GM13977 (cell line): ENCODE results near the gene SEPTIN10.

ENCODE experiments used
- DNase-seq: peaks from one replicate; pipeline ENCODE4 v3.0.0; 2012; ENCODE audit warnings: low spot score
- in situ Hi-C: fragments of 300-500 bp; cut with MboI; formaldehyde crosslinking; loops from one replicate; pipeline ENCODE4 v1.12.0; 2022; ENCODE audit warnings: low sequenced_read_pairs, low pct_unique_long_range_greater_than_20kb, mixed read lengths, inconsistent platforms; ENCODE audit not compliant: unreplicated experiment
- TF ChIP-seq, protein P1 (sequence below): IDR thresholded peaks from 2 replicates; pipeline ENCODE4 v1.5.1; 2012; ENCODE audit warnings: mild to moderate bottlenecking, control low read depth; ENCODE audit not compliant: insufficient read depth; ENCODE audit errors: extremely low read depth, missing control alignments

SEPTIN10 gene

DNA sequence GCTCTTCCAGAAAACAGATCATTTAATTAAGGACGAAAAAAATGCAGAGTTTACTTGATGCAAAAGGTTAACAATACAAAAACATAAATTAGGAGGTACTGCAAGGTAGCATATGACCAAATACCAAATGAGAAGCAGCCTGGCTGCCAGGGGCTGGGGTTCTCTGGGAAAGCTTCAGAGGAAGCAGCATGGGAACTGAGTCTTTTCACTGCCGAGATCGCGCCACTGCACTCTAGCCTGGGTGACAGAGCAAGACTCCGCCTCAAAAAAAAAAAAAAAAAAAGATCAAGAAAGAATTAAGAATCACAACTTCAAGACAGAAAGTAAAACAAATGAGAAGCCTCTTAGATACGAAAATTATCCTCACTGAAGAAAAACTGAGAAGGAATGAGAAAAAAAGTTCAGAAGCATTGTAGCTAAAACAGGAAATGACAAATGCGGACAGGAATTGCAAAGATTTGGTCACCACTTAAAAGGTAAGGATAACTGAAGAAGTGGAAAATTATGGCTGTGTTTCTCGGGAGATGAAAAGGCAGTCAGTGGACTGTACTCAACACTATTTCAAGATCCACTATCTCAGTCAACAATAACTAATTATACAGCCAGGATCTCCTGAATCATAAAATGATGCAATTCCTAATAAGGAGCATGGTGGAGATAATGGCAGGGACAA lies 4.3 kb downstream of the SEPTIN10 start:
- in situ Hi-C loops: no loop called here
- TF ChIP-seq, protein P1, sequence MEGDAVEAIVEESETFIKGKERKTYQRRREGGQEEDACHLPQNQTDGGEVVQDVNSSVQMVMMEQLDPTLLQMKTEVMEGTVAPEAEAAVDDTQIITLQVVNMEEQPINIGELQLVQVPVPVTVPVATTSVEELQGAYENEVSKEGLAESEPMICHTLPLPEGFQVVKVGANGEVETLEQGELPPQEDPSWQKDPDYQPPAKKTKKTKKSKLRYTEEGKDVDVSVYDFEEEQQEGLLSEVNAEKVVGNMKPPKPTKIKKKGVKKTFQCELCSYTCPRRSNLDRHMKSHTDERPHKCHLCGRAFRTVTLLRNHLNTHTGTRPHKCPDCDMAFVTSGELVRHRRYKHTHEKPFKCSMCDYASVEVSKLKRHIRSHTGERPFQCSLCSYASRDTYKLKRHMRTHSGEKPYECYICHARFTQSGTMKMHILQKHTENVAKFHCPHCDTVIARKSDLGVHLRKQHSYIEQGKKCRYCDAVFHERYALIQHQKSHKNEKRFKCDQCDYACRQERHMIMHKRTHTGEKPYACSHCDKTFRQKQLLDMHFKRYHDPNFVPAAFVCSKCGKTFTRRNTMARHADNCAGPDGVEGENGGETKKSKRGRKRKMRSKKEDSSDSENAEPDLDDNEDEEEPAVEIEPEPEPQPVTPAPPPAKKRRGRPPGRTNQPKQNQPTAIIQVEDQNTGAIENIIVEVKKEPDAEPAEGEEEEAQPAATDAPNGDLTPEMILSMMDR: no peak
- DNase-seq: no peak

DNA sequence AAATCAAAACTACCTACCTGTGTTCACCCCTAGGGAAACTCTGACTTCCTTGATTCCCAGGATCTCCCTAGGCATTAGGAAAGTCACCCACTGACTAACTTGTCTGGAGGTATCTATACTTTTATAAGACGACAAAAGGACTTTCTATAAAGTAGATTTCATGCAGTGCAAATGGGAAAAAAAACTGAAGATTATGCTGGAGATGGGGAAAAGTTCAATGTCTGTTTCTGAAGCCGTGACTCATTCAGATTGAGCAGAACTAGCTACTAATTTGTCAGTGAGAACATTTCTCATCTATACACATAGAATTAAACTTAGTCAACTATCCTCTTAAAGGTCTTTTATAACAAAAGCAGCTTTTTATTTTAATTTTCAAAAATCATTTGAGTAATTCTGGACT lies 6.0 kb downstream of the SEPTIN10 start:
- TF ChIP-seq, protein P1: no peak
- in situ Hi-C loops: no loop called here
- no peak for DNase-seq

DNA sequence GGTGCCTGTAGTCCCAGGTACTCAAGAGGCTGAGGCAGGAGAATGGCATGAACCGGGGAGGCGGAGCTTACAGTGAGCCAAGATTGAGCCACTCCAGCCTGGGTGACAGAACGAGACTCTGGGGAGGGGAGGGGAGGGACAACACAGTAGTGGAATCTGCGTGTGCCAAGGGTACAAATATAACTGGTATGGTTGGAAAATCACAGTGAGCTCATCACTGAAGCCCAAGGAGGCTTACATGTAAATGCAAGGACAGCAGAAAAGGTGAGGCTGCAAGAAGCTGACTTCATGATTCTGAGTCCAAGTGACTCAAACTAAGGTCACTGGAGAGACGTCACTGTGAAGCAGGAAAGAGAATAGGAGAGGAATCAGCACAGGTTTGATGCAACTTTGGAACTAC lies 9.2 kb downstream of the SEPTIN10 start:
- in situ Hi-C loops: no loop called here
- DNase-seq: no peak
- TF ChIP-seq, protein P1: no peak

DNA sequence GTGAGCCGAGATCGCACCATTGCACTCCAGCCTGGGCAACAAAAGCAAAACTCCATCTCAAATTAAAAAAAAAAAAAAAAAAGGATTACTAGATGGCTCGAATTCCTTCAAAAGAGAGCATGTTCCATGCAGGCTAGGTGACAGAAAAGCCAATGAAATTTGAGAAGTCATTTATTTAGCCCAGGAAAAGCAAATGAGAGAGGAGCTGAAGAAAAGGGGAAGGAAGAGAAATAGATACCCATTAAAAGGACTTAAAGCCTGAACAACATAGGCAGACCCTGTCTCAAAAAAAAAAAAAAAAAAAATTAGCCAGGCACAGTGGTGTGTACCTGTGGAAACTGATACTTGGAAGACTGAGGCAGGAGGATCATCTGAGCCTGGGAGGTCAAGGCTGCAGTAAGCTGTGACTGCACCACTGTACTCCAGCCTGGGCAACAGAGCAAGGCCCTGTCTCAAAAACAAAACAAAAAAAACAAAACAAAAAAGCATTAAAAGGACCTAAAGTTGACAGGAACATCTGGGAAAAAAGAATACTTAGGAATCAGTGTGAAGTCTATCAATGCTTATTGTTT lies 11.1 kb downstream of the SEPTIN10 start:
- in situ Hi-C loops: no loop called here
- TF ChIP-seq, protein P1: no peak
- no peak for DNase-seq

DNA sequence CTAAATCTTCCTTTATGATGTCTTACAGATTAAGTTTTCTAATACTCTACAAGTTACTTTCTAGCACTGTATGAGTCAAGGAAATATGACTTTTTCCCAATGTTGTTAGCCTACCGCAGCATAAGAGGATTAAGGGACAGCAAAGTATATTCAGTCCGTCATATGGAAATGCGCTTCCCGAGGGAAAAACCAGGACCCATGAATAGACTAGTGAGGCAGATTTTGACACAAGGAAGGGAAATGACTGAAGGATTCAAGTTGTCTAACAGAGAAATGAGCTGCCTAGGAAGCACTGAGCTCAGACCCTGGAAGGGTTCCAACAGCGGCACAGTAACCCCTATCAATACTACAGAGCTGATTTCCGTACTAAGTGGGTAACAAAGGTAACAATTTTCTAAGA lies 12.0 kb downstream of the SEPTIN10 start:
- TF ChIP-seq, protein P1: no peak
- in situ Hi-C loops: no loop called here
- no peak for DNase-seq

DNA sequence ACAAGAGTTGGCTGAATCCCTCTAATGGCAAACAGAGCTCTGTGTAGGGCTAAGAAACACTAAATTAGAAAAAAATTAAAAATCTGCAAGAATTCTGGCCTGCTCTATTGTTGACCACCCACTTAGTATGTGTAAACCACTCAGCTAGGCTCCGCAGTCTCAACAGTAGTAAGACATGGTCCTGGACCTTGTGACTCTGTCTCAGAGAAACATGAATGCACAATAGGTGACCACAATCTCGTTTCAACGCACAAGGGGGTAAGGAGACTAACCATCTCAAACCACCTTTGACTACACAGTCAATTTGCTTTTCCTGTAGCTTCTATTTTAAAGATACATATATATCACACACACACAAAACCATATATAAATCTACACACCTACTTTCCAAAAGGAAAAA lies 16.5 kb downstream of the SEPTIN10 start:
- TF ChIP-seq, protein P1: no peak
- no peak for DNase-seq
- in situ Hi-C loops: no loop called here

DNA sequence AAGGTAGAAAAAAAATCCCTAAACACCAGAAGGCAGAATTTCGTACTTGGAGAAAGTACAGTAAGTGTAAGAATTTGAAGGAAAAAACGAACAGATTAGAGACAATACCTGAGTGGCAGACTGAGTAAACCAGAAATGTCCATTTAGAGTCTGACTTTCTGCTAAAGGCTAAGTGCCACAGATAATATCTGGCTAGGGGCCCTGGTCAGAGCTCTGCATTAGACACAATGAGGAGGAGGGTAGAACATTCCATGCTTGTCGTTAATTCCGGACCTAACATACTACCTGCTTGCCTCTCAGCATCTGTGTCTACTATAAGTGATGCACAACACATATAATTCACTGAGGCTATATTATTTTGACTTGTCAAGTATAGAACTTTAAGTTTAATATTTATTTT lies 18.1 kb downstream of the SEPTIN10 start:
- TF ChIP-seq, protein P1: no peak
- in situ Hi-C loops: no loop called here
- DNase-seq: no peak
